ENCODE measurements around the gene FRMPD4. TPM values are rescaled to one million over a fixed set of nuclear protein-coding genes. Genes with fewer than 3 reads are reported as not detected.

Gene FRMPD4
- total RNA-seq, 1 donor from 2014 or later, result 0.29 TPM

- Histone ChIP-seq H3K9me3 (no peaks in the 10 kb centered on the region), H3K4me1 (no peaks in the 10 kb centered on the region), H3K27me3 (no peaks in the 10 kb centered on the region), H3K27ac (no peak overlapping the region), H3K36me3 (no peaks in the 10 kb centered on the region), H3K4me3 (no peak overlapping the region)
- intact Hi-C loops (cut with DNase I), result no loop called here
- ATAC-seq (no peak), DNase-seq (no peak)
- no peak for TF ChIP-seq CTCF (IDR thresholded peaks at IDR 0.05)
These were observed 244.9 kb downstream of the FRMPD4 start for GRCh38 chrX:12383196-12383595.

GRCh38 chrX:12390301-12390700, 252.0 kb downstream of the FRMPD4 start:
- no peaks in the 10 kb centered on the region for H3K4me1 ChIP-seq
- ATAC-seq, result no peak
- TF ChIP-seq CTCF (IDR thresholded peaks at IDR 0.05), result no peak
- H3K4me3 ChIP-seq, result no peak overlapping the region
- no peaks in the 10 kb centered on the region for H3K27me3 ChIP-seq
- H3K27ac ChIP-seq, result no peak overlapping the region
- no peak for DNase-seq
- no peaks in the 10 kb centered on the region for H3K9me3 ChIP-seq
- no peaks in the 10 kb centered on the region for H3K36me3 ChIP-seq
- intact Hi-C loops (cut with DNase I), result no loop called here

GRCh38 chrX:12396584-12396983, 258.3 kb downstream of the FRMPD4 start:
- no peak for TF ChIP-seq CTCF (IDR thresholded peaks at IDR 0.05)
- Histone ChIP-seq H3K4me1 (no peaks in the 10 kb centered on the region), H3K27me3 (no peaks in the 10 kb centered on the region), H3K36me3 (no peaks in the 10 kb centered on the region), H3K9me3 (no peaks in the 10 kb centered on the region), H3K27ac (no peak overlapping the region), H3K4me3 (no peak overlapping the region)
- ATAC-seq, result no peak
- intact Hi-C loops (cut with DNase I), result no loop called here
- no peak for DNase-seq

- ATAC-seq, result no peak
- Histone ChIP-seq H3K9me3 (no peaks in the 10 kb centered on the region), H3K27ac (no peak overlapping the region), H3K27me3 (no peaks in the 10 kb centered on the region), H3K4me1 (no peaks in the 10 kb centered on the region), H3K4me3 (no peak overlapping the region), H3K36me3 (no peaks in the 10 kb centered on the region)
- intact Hi-C loops (cut with DNase I), result no loop called here
- no peak for DNase-seq
- no peak for TF ChIP-seq CTCF (IDR thresholded peaks at IDR 0.05)
These were observed 261.9 kb downstream of the FRMPD4 start for GRCh38 chrX:12400218-12400617.

- no peak for TF ChIP-seq CTCF (IDR thresholded peaks at IDR 0.05)
- ATAC-seq (no peak), DNase-seq (no peak)
- Histone ChIP-seq H3K4me1 (no peaks in the 10 kb centered on the region), H3K27ac (no peak overlapping the region), H3K4me3 (no peak overlapping the region), H3K9me3 (no peaks in the 10 kb centered on the region), H3K36me3 (no peaks in the 10 kb centered on the region), H3K27me3 (no peaks in the 10 kb centered on the region)
- intact Hi-C loops (cut with DNase I), result no loop called here
These were observed 263.0 kb downstream of the FRMPD4 start for GRCh38 chrX:12401252-12401651.

GRCh38 chrX:12403474-12404082, 265.3 kb downstream of the FRMPD4 start:
- intact Hi-C loops (cut with DNase I), result no loop called here
- Histone ChIP-seq H3K36me3 (no peaks in the 10 kb centered on the region), H3K4me1 (no peaks in the 10 kb centered on the region), H3K27me3 (no peaks in the 10 kb centered on the region), H3K4me3 (no peak overlapping the region), H3K9me3 (no peaks in the 10 kb centered on the region), H3K27ac (no peak overlapping the region)
- DNase-seq (no peak), ATAC-seq (no peak)
- TF ChIP-seq CTCF (IDR thresholded peaks at IDR 0.05), result no peak

All from upper lobe of right lung (tissue), 1 donor.